GM21515 (cell line): ENCODE data around the gene PCNA.
"Not testable (repeated sequence)": the region's sequence is repeated elsewhere in the genome, so short reads cannot be mapped to it uniquely, and the experiment has no call there.

Experiments used
- ATAC-seq: cut with Tn5 transposase; IDR thresholded peaks from one replicate; pipeline ENCODE4 v1.9.1; 2021; ENCODE audit not compliant: unreplicated experiment

The PCNA gene

DNA sequence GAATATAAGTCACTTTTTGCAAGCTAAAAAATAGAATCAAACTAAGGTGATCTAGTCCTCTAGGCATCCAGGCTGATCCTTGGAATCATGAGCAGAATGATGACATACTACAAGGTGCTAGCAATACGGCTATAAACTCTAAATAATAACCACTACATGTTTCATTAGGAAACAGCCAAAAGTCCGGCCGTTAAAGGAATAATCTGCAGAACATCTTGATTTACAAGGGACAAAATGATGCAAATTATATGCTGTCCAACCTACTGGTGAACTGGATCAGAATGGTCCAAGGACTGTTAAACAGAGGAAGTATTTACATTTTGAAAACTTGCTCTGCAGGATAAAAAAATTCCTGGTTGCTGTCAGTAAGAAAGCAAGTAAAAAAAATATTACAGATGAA, 19.8 kb downstream of the PCNA start:
- not testable (repeated sequence) for ATAC-seq

- not testable (repeated sequence) for ATAC-seq
These were observed 20.7 kb downstream of the PCNA start for GRCh38 chr20:5099009-5099408.

DNA sequence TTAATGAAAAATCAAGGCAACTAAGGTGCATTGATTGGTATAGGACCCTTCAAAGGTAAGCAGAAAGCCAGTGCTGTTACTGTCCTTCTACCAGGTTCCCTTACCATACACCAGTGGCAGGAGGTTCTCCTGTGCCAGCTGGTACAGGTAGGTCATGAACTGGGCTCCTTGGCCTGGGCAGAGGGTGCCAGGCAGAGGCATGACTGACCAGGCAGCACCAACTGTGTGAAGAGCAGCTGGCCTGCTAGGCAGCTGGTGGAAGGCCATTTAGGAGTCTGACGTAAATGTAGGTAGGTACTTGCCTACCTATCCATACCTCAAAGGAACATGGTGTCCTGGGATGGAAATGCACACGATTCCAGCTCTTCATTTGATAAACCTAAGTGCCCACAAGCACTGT, 23.3 kb downstream of the PCNA start:
- ATAC-seq: no peak

GRCh38 chr20:5095931-5096330, 23.8 kb downstream of the PCNA start:
- no peak for ATAC-seq

DNA sequence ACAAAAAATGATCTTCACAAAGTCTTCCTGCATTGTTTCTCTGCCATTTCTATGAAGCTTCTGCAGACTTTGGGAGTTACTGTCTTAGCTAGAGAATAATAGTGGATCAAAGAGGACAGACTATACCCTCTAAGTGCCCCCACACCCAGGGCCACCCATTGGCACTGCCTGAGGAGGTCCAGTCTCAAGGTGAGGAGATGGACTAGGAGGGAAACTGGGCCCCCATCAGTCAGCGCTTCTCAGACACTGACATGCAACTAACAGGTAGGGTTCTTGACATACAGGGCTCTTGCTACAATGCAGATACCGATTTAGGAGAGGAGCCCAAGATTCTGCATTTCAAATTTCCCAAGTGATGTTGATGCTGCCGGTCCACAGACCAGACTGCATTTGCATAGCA, 24.3 kb downstream of the PCNA start:
- ATAC-seq: no peak

- ATAC-seq: no peak
These were observed 26.9 kb downstream of the PCNA start for GRCh38 chr20:5092765-5093339.

DNA sequence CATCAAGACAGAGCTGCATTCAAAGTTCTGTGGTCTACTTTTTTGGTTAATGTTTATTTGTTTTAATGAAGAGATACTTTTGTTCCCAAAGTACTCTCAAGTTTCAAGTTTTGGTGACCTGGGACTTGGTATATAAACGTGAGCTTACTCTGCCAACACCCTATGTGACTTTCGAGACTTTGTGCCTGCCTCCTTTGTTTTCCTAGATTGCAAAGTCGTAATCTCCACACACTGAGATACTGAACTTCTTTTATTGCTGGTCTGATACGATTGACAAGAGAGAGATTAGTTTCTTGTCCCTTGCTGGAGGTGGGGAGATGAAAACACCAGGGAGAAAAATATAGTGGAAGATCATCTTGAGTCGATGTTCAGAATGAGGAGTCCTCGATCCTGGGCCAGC, 27.9 kb downstream of the PCNA start:
- no peak for ATAC-seq

- ATAC-seq: no peak
These were observed 29.6 kb downstream of the PCNA start for GRCh38 chr20:5090191-5090590.

DNA sequence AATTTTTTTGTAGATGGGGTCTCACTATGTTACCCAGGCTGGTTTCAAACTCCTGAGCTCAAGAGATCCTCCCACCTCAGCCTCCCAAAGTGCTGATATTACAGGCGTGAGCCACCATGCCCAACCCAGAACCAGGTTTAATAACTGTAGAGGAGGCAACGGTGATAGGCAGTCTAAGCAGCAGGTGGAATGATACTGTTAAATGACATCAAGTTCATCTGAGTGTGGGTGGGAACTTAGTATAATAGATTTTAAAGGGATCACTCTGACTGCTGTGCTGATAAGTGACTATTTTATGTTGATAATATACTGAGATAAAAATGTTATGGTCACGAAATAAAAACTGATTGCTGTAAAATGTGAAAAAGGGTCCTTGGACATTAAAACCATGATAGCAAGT, 31.1 kb downstream of the PCNA start:
- no peak for ATAC-seq

DNA sequence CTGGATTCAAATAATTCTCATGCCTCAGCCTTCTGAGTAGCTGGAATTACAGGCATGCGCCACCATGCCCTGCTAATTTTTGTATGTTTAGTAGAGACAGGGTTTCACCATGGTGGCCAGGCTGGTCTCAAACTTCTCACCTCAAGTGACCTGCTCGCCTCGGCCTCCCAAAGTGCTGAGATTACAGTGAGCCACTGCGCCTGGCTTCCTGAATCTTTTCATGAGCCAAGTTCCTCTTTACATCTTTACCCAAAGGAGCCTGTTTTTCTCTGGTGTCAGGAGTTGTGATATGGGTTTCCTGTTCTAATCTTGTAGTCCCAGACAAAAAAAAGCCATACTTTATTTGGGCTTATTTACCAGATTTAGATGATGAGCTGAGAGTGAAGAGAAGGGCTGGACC, 34.4 kb downstream of the PCNA start:
- ATAC-seq: no peak

DNA sequence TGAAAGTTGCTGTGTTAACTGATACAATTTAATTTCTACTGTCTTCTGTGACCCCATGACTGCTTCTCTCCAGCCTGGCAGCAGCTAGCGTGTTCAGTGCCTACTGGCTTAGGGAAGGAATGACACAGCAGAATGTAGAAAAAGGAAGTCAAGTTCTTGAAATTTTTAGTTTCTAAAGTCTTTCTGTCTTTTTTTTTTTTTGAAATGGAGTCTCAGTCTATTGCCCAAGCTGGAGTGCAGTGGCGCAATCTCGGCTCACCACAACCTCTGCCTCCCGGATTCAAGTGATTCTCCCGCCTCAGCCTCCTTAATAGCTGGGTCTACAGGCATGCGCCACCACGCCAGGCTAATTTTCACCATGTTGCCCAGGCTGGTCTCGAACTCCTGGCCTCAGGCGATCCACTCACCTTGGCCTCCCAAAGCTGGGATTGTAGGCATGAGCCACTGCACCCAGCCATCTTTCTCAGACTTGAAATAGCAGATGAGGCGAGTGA, 39.3 kb downstream of the PCNA start:
- no peak for ATAC-seq

DNA sequence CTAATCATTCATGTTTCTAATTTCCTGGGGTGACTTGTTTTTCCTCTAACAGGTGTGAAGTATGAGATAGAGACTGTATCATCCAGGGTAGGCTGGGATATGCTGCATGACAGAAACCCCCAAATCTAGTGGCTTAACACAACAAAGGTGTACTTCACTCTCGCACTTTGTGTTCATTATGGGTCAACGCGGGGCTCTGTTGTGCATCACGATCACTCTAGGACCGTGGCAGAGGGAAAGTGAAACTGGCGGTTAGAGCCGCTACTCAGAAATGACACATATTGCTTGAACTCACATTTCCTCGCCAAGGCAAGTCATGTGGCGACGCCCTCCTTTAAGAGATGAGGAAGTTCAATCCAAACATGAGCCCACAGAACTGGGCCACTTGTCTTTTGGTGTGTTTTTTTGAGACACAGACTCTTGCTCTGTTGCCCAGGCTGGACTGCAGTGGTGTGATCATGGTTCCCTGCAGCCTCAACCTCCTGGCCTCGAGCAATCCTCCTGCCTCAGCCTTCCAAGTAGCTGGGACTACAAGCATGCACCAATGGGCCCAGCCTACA, 41.3 kb downstream of the PCNA start:
- ATAC-seq: peak; percentile 96

DNA sequence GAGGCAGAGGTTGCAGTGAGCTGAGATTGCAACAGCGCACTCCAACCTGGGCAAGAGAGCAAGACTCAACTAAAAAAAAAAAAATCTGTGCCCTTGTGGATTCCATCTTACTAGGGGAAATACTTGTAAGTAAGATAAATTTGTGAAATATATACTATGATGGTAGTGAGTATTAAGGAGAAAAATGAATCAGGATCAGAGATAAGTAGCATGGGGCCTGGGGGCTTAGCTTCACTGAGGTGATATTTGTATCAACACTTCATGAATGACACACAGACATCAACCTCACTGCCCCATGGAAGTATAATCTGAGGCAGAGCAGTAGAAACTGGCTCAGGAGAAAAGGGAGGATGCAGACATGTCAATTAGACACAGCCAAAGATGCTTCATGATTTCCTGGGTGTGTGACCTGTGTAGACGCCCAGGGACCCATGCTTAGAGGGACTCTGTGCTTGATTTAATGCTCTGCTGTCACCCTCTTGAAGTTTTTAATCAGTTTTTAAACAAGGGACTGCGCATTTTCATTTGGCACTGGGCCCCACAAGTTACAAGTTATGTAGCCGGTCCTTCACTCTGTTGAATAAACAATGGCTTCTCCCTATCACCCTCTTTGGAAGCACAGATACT, 41.9 kb downstream of the PCNA start:
- ATAC-seq: peak; percentile 9

- ATAC-seq: not testable (repeated sequence)
These were observed 42.8 kb downstream of the PCNA start for GRCh38 chr20:5076913-5077312.

DNA sequence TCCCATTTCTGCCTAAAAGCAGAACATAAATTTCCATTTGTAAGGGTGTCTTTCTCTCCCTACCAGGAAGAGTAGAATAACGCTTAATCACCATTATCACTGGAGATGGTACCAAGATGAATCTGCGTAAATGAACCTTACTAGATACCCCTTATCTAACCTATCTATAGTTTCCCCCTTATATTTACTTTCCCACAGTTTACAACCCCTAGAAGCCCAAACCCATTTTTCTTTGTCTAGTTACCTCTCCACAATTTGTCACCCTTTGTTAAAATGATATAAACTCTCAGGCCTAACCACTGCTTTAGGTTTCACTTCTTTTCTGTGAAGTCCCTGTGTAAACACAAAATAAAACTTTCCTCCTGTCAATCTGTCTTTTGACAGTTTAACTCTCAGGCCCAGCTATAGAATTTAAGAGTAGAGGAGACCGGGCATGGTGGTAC, 45.5 kb downstream of the PCNA start:
- no peak for ATAC-seq

DNA sequence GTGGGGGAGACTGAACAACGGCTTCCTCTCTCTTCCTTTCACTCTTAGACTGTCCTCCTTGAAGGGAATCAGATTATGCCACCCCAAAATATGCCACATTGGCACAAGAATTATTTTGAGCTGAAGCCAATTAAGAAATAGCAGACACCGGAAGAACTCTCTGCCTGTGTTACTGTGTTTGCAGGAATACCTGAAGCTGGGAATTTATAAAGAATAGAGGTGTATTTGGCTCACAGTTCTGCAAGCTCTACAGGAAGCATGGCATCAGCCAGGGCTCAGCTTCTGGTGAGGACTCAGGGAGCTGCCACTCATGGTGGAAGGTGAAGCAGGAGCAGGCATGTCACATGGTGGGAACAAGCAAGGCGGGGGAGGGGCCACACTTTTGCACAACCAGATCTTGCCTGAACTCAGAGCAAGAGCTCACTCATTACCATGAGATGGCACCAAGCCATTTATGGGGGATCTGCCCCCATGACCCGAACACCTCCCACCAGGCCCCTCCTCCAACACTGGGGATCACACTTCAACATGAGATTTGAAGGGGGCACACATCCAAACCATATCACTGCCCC, 46.0 kb downstream of the PCNA start:
- ATAC-seq: no peak

DNA sequence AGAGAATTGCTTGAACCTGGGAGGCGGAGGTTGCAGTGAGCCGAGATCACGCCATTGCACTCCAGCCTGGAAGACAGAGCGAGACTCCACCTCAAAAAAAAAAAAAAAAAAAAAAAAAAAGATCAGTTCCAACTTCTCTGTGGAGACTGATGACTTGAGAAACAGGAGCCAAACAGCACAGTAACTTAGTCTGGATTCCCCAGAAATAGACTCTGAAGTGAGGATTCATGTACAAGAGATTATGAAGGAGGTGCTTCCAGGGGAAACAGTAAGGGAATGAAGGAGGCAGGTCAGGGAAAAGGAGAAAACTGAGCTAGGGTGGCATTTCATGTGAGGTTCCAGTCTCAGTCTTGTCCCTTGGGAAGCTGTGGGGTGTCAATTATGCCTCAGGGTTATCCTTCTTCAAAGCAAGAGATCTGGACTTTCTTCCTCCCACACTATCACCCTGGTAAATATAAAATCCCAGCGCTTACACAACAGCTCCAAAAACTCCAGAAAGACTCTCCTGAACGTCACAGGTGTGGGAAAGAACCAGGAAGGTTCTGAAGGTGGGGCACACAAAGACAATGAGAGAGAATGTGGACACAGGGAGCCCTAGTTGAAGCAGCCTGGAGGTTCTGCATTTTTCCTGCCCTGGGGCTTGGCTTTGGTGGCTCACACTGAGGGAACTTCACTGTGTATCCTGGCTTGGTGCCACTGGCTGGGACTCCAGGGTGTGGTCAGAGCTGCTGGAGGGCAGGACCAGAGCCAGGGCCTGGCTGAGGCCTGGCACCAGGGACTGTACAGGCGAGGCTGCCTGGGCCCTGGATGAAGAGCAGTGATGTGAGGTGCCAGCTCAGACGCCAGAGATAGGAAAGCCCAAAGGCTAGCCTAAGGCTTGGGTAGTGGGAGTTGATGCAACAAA, 46.8 kb downstream of the PCNA start:
- no peak for ATAC-seq

GRCh38 chr20:5071942-5072341, 47.8 kb downstream of the PCNA start:
- not testable (repeated sequence) for ATAC-seq

DNA sequence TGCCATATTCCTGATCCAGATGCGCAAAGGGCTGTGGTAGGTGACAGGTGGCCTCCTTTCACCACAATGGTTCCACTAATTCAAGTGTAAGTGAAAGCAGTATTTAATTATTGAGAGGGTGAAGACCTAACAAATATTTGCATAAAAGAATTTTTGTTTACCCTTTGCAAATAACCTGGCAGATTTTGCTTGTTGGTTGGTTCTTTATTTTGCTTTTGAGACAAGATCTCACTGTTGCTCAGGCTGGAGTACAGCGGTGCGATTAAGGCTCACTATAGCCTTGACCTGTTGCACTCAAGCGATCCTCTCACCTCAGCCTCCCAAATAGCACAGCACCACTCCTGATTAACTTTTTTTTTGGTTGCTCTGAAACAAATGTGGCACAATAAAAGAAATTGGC, 49.2 kb downstream of the PCNA start:
- no peak for ATAC-seq

DNA sequence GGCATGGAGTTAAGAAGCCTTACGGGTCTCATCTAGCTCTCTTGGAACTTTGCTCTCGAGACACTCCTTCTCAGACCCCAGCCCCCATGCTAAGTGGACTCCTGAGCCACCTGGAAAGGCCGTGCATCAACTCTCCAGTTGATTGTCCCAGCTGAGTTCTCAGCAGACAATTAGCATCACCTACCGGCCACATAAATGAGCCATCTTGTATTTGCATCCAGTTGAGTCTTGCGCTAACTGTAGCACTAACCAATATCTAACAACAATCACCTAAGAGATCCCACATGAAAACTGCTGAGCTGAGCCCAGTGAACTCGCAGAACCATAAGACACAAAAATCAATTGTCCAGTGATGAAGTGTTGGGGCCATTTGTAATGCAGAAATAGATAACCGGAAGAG, 49.7 kb downstream of the PCNA start:
- ATAC-seq: no peak

- no peak for ATAC-seq
These were observed 50.5 kb downstream of the PCNA start for GRCh38 chr20:5069141-5069806.
